Measurements from ENCODE around the gene CERK. TPM values are rescaled to one million over a fixed set of nuclear protein-coding genes. Genes with fewer than 3 reads are reported as not detected.

Gene CERK
- total RNA-seq (ENCODE audit: low replicate concordance), result 32.6 and 47.6 TPM in 2 replicates

GRCh38 chr22:46737976-46738646, at the start of gene CERK:
Gene CERK (minus strand): TSS chr22:46738252. CDS start chr22:46738148, 104 bp downstream.

GRCh38 chr22:46762238-46763050, 24.4 kb upstream of the CERK start, which contains the start of gene TBC1D22A:
Gene TBC1D22A (plus strand): TSS chr22:46762650. CDS start chr22:46762787, 137 bp downstream.

Other genes starting within 250 kb of the CERK start
- gene CELSR1, start 200.6 kb downstream of the CERK start, total RNA-seq (ENCODE audit: low replicate concordance), result 0.30 and 1.1 TPM in 2 replicates
- gene GRAMD4, start 117.9 kb downstream of the CERK start, total RNA-seq (ENCODE audit: low replicate concordance), result 14.7 and 28.1 TPM in 2 replicates
- gene TBC1D22A, start 24.4 kb upstream of the CERK start, total RNA-seq (ENCODE audit: low replicate concordance), result 11.8 and 16.7 TPM in 2 replicates